Natural killer cell (primary cell): ENCODE data around the gene ARHGAP11B.
"Not testable (repeated sequence)": the region's sequence is repeated elsewhere in the genome, so short reads cannot be mapped to it uniquely, and the experiment has no call there.

Experiments used
- ATAC-seq, 3 donors: fragments of 150-1000 bp in 2 of 3; fragments of 200-7000 bp in 1 of 3; cut with Tn5 transposase; 1 replicate in 1 of 3; 2 replicates in 2 of 3; pipeline ENCODE4 v1.10.0; 2021; ENCODE audit warnings: mild to moderate bottlenecking in 2 of 3, moderate library complexity in 2 of 3
- DNase-seq, 2 donors: peaks; one replicate each; pipeline versions ENCODE4 v3.0.0 to v3.0.0-alpha.2; 2013 to 2021; ENCODE audit warnings: mixed read lengths in 1 of 2
- H3K27ac ChIP-seq: one replicate; pipeline ENCODE4 v1.5.1; 2013; ENCODE audit warnings: mild to moderate bottlenecking, low read length
- H3K27me3 ChIP-seq: one replicate; pipeline ENCODE4 v1.6.1; 2013; ENCODE audit warnings: low read length; ENCODE audit not compliant: control insufficient read depth, insufficient read depth
- H3K36me3 ChIP-seq: one replicate; pipeline ENCODE4 v1.6.1; 2013; ENCODE audit warnings: low read length; ENCODE audit not compliant: control insufficient read depth, insufficient read depth
- H3K4me1 ChIP-seq: one replicate; pipeline ENCODE4 v1.6.1; 2013; ENCODE audit warnings: low read length; ENCODE audit not compliant: control insufficient read depth, insufficient read depth
- H3K4me3 ChIP-seq: one replicate; pipeline ENCODE4 v1.5.1; 2013; ENCODE audit warnings: low read length
- H3K9me3 ChIP-seq: one replicate; pipeline ENCODE4 v1.6.1; 2013; ENCODE audit warnings: low read length; ENCODE audit not compliant: control insufficient read depth, insufficient read depth
- H3K27ac Mint-ChIP-seq, 2 donors: one replicate each; pipeline ENCODE4 v1.8.0; 2022; ENCODE audit warnings: mild to moderate bottlenecking in 2 of 2, mixed read lengths in 2 of 2, moderate library complexity in 1 of 2
- H3K27me3 Mint-ChIP-seq, 2 donors: one replicate each; pipeline ENCODE4 v1.8.0; 2022; ENCODE audit warnings: low read depth in 2 of 2, mixed read lengths in 2 of 2
- H3K36me3 Mint-ChIP-seq: one replicate; pipeline ENCODE4 v1.8.0; 2022; ENCODE audit warnings: mixed read lengths
- H3K4me1 Mint-ChIP-seq, 2 donors: one replicate each; pipeline ENCODE4 v1.8.0; 2022; ENCODE audit warnings: mixed read lengths in 2 of 2
- H3K4me3 Mint-ChIP-seq: one replicate; pipeline ENCODE4 v1.8.0; 2022; ENCODE audit warnings: mild to moderate bottlenecking, moderate library complexity, mixed read lengths
- H3K9me3 Mint-ChIP-seq, 2 donors: one replicate each; pipeline ENCODE4 v1.8.0; 2022; ENCODE audit warnings: mixed read lengths in 2 of 2
- CTCF ChIP-seq: fragments of 200-600 bp; IDR thresholded peaks from one replicate; pipeline ENCODE4 v1.8.0; 2022; ENCODE audit warnings: antibody characterized with exemption
- WGBS: methylation state at CpG from one replicate; pipeline ENCODE4 v1.1.7; 2013; ENCODE audit warnings: missing lambda C conversion rate; ENCODE audit not compliant: insufficient coverage; 5-methylcytosine and 5-hydroxymethylcytosine counted together
- intact Hi-C: fragments of 100-400 bp; cut with micrococcal nuclease; formaldehyde crosslinking; loops from one replicate; pipeline ENCODE4 v1.14.2; 2022

ARHGAP11B gene

GRCh38 chr15:30625436-30626193 is at the start of gene ARHGAP11B:
Gene ARHGAP11B (plus strand): TSS chr15:30626128.
- H3K4me1 ChIP-seq, H3K27me3 Mint-ChIP-seq, H3K9me3 ChIP-seq, H3K36me3 Mint-ChIP-seq, H3K27me3 ChIP-seq, intact Hi-C loops, H3K9me3 Mint-ChIP-seq, H3K36me3 ChIP-seq: not testable (repeated sequence)
- peak within 1 kb of the TSS; percentile 62 for H3K4me3 ChIP-seq
- DNase-seq (peak; percentile 95 to 96), ATAC-seq (peak; percentile 95 to 99 (median 96))
- H3K27ac ChIP-seq, result peak within 1 kb of the TSS; percentile 85
- H3K4me1 Mint-ChIP-seq, result peaks cover 22 to 24% of the 10 kb centered on the region in 2 donors
- under 1% methylated on average over 33 of the region's 35 CpGs for WGBS
- peak; percentile 8 for TF ChIP-seq CTCF
- peak within 1 kb of the TSS; percentile 98 for H3K27ac Mint-ChIP-seq
- peak within 1 kb of the TSS; percentile 99 for H3K4me3 Mint-ChIP-seq

DNA sequence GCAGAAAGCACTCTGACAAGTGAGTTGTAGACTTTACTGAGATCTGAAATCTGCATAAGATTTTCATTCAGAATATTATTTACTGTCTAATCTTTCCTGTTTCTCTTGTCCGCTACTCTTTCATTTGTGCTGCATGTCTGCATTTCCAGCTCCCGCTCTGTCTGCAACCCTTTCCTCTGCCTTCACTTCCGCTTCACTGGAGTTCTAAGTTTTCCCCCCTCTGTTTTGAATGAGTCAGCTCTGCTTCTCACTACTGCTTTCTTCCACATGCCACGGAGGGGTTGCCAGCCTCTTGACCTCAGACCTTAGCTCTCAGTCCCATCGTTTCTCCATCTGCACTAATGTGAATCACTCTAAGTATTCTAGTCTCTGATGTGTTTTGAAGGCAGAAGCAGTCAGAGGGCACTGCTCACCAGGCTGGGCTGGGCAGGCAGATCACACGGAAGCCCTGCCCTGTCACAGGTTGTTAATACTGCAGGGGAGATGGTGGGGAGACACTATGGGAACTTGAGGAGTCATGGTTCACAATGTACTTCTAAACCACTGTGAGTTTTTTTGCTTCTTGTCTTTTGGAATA is 46.4 kb upstream of the ARHGAP11B start:
- intact Hi-C loops, H3K36me3 ChIP-seq, DNase-seq, H3K27me3 Mint-ChIP-seq, ATAC-seq, H3K36me3 Mint-ChIP-seq, H3K4me3 Mint-ChIP-seq, H3K4me3 ChIP-seq, H3K9me3 ChIP-seq, H3K27ac Mint-ChIP-seq, H3K4me1 ChIP-seq, H3K4me1 Mint-ChIP-seq, H3K9me3 Mint-ChIP-seq, H3K27ac ChIP-seq, H3K27me3 ChIP-seq: not testable (repeated sequence)
- no CpG with 5 or more reads among the region's 6 CpGs for WGBS

GRCh38 chr15:30580716-30581115 is 45.2 kb upstream of the ARHGAP11B start:
- H3K27me3 ChIP-seq, H3K9me3 Mint-ChIP-seq, H3K27ac Mint-ChIP-seq, H3K4me1 Mint-ChIP-seq, intact Hi-C loops, DNase-seq, H3K4me1 ChIP-seq, H3K9me3 ChIP-seq, H3K27ac ChIP-seq, ATAC-seq, H3K4me3 Mint-ChIP-seq, H3K4me3 ChIP-seq, H3K36me3 Mint-ChIP-seq, H3K27me3 Mint-ChIP-seq, H3K36me3 ChIP-seq: not testable (repeated sequence)
- WGBS, result no CpG with 5 or more reads among the region's 4 CpGs

GRCh38 chr15:30598953-30599352 is 27.0 kb upstream of the ARHGAP11B start:
- H3K4me3 ChIP-seq, ATAC-seq, DNase-seq, H3K27ac ChIP-seq, H3K27ac Mint-ChIP-seq, H3K4me1 Mint-ChIP-seq, intact Hi-C loops, H3K27me3 ChIP-seq, H3K9me3 Mint-ChIP-seq, H3K36me3 Mint-ChIP-seq, H3K4me3 Mint-ChIP-seq, H3K9me3 ChIP-seq, H3K4me1 ChIP-seq, H3K36me3 ChIP-seq, H3K27me3 Mint-ChIP-seq: not testable (repeated sequence)
- WGBS, result 15% methylated on average over 2 of the region's 2 CpGs
- TF ChIP-seq CTCF, result peak; percentile 19

DNA sequence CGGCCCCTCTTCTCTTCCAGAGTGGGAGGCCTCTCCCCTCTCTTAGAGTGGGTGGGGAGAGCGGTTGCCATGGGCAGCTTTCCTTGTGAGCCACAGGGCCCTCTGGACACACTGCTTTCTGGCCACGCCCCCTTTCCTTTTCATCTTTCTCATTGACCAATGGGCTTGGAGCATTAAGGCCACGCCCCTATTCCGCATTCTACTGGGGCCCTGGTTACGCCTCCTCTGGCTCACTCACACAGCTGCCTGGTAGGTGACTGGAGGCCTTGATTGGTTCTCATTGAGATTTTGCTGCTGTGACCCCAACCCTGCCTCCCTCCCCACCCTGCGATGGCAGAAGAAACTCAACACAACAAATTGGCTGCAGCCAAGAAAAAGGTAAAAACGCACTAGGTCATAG is 22.1 kb upstream of the ARHGAP11B start, which contains the start of gene GOLGA8H:
Gene GOLGA8H (plus strand): TSS at position 233 of the 400 bp plus-strand sequence. CDS start 98 bp downstream, at position 331.
- H3K4me1 ChIP-seq, H3K4me1 Mint-ChIP-seq, H3K36me3 ChIP-seq, H3K27me3 Mint-ChIP-seq, H3K9me3 Mint-ChIP-seq, H3K27me3 ChIP-seq, H3K36me3 Mint-ChIP-seq, H3K4me3 ChIP-seq, H3K27ac Mint-ChIP-seq, DNase-seq, H3K4me3 Mint-ChIP-seq, H3K9me3 ChIP-seq, intact Hi-C loops, ATAC-seq, H3K27ac ChIP-seq: not testable (repeated sequence)
- WGBS, result 50% methylated on average over 2 of the region's 8 CpGs

DNA sequence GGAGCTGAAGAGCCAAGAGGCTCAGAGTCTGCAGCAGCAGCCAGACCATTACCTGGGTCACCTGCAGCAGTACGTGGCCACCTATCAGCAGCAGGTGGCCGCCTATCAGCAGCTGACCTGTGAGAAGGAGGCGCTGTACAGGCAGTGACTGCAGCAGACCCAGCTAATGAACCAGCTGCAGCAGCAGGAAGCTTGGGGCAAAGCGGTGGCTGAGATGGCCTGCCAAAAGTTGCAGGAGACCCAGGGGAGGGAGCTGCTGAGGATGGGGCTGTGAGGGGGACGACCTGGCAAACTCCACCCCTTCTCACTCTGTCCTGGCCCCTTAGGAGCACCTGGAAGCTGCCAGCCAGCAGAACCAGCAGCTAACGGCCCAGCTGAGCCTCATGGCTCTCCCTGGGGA is 13.7 kb upstream of the ARHGAP11B start:
- H3K27me3 Mint-ChIP-seq, H3K9me3 ChIP-seq, H3K4me1 ChIP-seq, H3K36me3 ChIP-seq, DNase-seq, H3K4me3 ChIP-seq, H3K4me3 Mint-ChIP-seq, intact Hi-C loops, H3K27me3 ChIP-seq, H3K27ac Mint-ChIP-seq, H3K36me3 Mint-ChIP-seq, ATAC-seq, H3K27ac ChIP-seq, H3K4me1 Mint-ChIP-seq, H3K9me3 Mint-ChIP-seq: not testable (repeated sequence)
- no CpG with 5 or more reads among the region's 6 CpGs for WGBS
